Measurements from ENCODE around the gene GNB1.

DNA sequence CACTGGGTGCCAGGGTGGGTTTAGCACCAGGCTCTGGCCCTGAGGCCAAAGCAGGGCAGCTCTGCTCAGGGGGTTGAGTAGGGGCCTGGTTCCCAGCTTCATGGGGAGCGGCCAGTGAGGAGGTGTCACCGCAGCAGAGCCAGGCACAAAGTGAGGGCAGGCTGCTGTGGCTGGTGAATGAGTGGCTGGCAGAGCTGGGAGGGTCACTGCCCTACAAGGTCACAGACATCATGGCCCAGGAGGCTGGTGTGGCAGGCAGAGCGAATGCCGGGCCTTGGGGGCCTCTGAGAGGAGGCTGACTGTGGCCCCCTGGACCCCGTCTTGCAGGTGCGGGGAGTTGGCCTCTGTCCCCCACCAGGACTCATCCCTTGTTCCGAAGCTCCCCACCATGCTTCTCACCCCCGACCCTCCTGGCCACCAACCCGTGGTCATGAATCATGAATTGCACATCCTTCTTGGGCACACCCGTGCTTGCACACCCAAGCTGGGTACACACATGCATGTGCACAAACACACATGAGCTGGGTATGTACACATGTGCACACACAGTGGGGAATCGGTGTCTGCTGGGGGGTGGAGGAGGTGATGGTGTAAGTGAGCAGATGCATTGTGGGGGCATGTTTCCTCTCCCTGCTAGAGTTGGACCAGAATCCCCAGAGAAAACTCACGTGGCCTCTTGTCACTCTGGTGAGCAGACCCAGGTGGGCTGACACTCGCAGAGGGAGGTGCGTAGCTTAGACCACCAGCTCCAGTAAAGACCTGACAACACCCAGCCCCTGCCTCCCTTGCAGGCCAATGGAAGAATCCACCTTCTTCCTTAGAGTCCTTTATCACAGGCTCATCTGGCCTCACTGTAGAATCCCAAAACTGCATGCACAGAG, 4.8 kb upstream of the GNB1 start:
- TF ChIP-seq, protein P1, sequence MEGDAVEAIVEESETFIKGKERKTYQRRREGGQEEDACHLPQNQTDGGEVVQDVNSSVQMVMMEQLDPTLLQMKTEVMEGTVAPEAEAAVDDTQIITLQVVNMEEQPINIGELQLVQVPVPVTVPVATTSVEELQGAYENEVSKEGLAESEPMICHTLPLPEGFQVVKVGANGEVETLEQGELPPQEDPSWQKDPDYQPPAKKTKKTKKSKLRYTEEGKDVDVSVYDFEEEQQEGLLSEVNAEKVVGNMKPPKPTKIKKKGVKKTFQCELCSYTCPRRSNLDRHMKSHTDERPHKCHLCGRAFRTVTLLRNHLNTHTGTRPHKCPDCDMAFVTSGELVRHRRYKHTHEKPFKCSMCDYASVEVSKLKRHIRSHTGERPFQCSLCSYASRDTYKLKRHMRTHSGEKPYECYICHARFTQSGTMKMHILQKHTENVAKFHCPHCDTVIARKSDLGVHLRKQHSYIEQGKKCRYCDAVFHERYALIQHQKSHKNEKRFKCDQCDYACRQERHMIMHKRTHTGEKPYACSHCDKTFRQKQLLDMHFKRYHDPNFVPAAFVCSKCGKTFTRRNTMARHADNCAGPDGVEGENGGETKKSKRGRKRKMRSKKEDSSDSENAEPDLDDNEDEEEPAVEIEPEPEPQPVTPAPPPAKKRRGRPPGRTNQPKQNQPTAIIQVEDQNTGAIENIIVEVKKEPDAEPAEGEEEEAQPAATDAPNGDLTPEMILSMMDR (conservative IDR thresholded peaks at IDR 0.05 in 1 of 2, IDR thresholded peaks at IDR 0.05 in 1 of 2; ENCODE audit: low read depth in 1 of 2, low read length in 2 of 2), result no peak
- no peak for TF ChIP-seq EZH2 (IDR thresholded peaks at IDR 0.05; ENCODE audit: low read length, missing control alignments)
